ENCODE data around the gene ERCC4.
A peak's percentile ranks its signal among the peaks of the same experiment; 100 is the strongest.

ERCC4 gene

DNA sequence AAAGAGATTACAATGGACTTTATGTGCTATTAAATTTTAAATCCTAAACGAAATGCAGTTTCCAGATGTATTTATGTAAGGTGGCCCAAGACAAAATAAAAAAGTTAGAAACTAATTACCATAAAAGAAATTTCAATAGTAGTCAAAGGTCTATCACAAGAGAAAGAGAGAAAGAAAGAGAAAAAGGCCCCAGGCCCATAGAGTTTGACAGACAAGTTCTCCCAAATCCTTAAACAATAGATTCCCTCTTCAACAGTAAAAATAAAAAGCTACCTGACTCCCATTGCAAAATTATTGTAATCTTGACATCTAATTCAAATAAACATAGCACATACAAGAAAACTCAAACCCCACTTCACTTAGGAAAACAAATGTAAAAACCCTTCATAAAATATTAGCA, 8.6 kb upstream of the ERCC4 start:
- DNase-seq: no peak

DNA sequence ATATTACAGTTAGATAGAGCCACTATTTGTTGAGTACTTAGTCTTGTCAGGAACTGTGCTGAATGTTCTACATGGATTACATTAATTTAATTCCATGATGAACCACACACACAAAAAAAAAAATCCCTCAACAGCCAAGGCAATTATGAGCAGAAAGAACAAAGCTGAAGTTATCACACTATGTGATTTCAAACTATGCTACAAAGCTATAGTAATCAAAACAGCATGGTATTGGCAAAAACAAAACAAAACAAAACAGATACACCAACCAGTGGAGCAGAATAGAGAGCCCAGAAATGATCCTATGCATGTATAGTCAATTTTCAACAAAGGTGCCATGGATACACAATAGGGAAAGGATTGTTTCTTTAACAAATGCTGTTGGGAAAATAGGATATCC, 8.1 kb upstream of the ERCC4 start:
- no peak for DNase-seq

DNA sequence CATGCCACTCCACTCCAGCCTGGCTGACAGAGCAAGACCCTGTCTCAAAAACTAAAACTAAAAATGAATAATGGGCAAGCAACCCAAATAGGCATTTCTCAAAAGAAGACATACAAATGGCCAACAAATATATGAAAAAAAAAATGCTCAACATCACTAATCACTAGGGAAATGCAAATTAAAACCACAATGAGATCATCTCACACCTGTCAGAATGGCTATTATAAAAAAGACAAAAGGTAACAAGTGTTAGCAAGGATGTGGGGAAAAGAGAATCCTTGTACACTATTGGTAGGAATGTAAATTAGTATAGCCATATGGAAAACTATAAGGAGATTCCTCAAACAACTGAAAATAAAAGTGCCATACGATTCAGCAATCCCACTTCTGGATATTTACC, 7.1 kb upstream of the ERCC4 start:
- no peak for DNase-seq

DNA sequence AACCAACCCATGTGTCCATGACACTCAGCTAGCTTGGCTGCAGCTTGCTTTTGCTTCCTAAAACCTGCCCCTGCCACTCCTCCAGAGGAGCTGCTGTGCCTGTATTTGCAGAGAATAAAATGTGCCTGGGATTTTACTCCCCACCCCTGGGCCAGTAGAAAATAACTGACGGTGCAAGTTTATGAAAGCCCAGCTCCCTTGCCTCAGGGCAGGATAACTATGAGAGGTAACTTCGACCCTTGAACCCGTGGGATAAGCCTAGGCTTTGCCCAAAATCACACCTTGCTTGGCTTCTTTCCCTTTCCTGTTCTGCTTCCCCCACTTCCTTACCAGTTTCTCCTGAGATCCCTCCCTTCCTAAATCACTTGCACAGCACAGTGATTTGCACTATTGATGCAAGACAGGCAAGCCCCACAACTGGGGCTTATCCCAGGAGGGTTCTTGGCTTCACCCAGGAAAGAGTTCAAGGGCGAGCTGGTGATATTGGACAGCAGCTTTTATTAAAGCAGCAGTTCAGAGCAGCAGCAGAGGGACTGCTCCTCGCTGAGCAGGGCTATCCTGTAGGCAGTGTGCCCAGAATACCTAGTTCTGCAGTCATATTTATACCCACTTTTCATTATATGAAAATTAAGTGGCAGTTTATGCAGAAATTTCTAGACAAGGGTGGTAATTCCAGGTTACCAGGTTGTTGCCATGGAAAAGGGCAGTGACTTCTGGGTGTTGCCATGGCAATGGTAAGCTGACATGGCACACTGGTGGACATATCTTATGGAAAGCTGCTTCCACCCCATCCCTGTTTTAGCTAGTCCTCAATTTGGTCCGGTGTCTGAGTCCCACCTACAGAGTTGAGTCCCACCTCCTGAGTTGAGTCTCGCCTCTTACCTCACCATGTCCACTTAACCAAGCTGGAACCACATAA, 6.3 kb upstream of the ERCC4 start:
- no peak for DNase-seq

DNA sequence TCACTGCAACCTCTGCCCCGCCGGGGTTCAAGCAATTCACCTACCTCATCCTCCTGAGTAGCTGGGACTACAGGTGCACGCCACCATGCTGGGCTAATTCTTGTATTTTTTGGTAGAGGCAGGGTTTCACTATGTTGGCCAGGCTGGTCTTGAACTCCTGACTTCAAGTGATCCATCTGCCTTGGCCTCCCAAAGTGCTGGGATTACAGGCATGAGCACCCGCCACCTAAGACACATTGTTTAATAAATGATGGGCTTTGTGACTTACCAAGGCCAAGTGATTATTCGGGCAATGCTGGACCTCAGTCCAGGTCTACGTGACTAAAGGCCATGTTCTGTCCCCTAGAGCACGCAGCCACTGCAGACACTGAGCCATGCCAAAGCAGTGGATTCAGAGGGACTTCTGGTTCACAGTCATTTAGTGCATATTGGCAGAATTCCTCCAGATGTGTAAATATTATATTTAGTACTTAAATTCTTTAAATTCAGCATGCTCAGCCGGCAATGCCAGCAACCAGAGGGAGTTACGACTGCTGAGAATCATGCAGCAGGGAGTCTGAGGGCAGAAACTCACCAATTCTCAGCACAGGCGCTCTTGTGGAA, 4.8 kb upstream of the ERCC4 start:
- DNase-seq: no peak

DNA sequence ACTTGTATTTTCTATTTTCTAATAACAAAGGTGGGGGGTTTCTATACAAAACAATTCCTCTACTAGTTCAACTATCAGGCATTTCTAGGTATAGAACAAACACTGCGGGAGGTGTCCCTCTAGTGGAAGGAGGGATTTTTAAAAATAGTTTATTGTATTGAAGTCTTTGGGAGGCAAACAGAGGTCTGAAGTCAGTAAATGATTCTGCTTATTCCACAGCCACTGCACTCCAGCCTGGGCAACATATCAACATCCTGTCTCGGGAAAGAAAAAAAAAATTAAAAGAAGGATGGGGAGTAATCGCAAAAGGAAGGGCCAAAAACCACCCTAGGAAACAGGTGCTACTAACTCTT, 648 bp upstream of the ERCC4 start:
- peak in 3 of 58 donors; percentile 63 to 68 (median 64) for DNase-seq

DNA sequence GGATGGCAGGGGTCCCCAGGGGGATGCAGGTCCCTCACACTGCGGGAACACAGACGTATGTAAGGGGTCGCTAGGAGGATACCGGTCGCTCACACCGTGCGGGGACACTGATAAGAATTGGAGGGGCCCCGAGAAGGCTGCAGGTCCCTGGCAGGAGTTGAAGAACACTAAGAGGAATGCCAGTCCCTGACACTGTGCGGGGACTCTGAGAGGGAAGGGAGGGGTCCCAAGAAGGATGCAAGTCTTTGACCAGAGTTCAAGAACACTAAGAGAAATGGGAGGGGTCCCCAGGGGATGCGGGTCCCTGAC, 510 bp downstream of the ERCC4 start:
- DNase-seq: no peak

DNA sequence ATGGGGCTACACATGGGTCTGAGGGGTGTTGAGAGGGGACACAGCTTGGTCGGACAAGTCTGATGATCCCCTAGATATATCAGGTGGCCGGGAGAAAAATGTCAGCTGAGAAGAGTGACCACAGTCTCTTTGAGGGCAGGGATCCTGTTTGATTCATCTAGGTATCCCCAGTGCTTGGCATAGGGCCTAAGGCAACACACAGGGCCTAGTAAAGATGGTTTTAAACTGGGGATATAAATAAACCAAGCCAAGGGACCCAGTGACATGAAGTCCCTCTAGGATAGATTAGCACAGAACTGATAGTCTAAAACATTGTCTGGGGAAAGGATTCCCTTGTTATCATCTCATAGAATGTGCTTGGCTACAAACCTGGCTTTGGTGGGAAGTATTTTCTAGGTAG, 1.4 kb downstream of the ERCC4 start:
- no peak for DNase-seq

DNA sequence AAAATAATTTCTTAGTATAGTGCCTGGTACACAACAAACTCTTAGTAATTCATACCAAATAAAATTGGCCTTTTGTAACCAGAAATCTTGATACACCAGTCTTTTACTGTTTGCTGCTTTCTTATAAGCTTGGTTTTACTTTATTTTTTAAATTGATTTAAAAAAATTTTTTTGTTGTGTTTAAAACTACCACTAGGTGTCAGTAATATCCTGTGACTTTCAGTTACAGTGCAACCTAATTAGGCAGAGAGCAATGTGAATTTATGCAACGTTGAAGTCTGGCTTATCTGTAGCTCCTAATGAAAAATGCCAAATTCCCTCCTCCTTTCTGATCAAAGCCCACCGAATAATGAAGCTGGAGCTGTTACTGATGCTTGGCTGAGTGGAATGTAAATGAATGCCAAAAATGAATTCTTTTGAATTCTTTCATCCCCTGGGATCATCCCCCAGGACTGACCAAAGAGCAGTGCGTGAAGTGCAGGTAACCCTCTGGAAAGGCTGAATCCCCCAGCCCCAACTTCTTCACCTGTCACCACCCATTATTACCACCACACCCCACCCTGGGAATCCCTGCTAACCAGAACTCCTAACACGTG, 3.8 kb downstream of the ERCC4 start:
- no peak for DNase-seq

DNA sequence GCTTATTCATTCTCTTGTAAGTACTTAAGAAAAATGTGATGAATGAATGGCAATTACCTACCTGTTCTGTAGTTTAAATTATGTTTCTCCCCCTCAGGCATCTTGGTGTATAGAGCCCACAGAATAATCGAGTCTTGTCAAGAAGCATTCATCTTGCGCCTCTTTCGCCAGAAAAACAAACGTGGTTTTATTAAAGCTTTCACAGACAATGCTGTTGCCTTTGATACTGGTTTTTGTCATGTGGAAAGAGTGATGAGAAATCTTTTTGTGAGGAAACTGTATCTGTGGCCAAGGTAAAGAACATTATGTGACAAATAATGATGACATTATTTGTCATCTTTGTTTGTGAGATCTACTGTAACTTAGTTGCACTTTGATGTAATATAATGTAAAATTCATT, 6.5 kb downstream of the ERCC4 start:
- no peak for DNase-seq

DNA sequence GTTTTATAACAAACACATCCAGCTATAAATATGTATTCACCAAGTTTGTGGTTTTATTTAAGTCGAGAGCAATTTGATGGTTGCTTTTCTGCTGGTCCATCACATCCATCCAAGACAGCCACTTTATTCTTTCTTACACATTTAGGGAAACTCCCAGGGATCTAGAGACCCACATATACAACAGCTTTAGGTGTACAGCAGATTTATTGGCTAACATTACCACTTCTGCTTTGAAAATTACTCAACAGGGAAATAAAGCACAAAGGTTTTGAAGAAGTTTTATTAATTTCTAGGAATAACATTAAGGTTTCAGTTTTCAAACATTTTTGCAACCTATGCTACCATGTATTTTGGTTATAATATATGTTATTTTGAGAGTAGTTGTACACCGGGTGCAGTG, 6.9 kb downstream of the ERCC4 start:
- DNase-seq: no peak

DNA sequence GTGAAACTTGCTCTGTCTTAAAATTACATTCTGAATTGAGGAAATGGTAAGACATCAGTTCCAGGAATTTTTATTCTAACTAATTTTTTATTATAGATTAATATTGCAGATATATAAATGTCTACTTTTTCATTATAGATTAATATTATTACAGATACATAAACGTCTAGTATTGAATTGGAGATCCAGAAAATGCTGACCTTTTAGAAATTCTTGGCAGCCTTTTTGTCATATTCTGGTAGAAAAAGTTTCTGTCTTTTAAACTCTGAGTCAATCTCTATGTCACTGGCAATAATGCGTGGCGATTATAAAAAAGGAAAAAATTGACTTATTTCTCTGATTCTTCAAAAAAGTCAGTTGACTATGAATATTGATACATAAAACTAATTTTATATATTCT, 8.7 kb downstream of the ERCC4 start:
- no peak for DNase-seq

DNA sequence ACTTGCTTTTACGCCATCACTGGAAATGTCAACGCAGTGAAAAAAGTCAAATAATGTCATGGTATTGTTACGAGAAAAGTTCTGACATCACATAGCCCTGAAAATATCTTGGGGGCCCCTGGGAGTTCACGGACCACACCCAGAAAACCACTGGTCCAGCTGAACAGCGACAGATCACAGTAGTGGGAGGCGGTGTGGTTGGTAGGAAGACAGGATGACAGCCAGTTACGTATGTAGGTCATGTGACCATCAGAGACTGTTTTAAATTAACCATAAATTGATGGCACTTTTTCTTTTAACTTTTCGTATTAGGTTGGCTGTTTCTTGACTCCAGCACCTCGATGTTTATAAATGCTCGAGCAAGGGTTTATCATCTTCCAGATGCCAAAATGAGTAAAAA, 11.9 kb downstream of the ERCC4 start:
- no peak for DNase-seq

DNA sequence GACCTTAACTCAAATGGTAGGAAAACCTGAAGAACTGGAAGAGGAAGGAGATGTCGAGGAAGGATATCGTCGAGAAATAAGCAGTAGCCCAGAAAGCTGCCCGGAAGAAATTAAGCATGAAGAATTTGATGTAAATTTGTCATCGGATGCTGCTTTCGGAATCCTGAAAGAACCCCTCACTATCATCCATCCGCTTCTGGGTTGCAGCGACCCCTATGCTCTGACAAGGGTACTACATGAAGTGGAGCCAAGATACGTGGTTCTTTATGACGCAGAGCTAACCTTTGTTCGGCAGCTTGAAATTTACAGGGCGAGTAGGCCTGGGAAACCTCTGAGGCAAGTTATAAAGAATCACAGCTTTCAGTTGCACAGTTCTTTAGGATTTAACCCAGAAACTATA, 15.5 kb downstream of the ERCC4 start:
- no peak for DNase-seq

DNA sequence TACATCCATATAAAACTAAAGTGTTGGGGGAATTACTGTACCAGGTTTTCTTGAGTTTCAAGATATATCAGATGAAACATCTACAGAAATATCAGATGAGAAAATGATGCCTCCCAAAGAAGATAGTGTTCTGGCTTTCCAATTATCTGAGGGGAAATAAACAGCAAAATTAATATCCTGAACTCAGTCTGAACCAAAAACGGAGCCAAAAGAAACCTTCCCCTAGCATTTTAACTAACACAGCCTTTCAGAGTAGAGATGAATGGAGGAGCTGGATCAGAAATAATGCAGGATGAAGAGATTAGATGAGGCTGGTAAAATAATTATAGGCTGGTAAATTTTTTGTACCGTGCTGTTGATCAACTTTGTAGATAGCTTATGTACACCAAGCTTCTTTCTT, 16.2 kb downstream of the ERCC4 start:
- DNase-seq: no peak

DNA sequence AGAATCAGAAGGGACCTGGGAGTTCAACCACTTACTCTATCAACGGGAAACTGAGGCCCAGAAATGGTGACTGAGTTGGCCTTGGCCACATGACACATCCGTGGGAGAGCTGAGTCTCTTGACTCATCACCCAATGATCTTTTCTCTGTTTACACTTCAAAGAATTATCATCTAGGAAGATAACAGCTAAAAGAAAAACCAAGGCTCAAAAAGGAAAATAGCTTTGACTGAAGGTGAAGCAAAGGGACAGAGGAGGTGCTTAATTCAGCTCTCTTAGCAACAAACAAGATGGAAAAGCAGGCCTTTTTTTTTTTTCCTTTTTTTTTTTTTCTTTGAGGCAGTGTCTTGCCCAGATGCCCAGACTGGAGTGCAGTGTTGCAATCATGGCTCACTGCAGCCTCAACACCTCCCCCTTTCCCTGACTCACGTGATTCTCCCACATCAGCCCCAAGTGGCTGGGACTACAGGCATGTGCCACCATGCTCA, 16.7 kb downstream of the ERCC4 start:
- peak in 5 of 58 donors; percentile 5 to 22 (median 13) for DNase-seq

DNA sequence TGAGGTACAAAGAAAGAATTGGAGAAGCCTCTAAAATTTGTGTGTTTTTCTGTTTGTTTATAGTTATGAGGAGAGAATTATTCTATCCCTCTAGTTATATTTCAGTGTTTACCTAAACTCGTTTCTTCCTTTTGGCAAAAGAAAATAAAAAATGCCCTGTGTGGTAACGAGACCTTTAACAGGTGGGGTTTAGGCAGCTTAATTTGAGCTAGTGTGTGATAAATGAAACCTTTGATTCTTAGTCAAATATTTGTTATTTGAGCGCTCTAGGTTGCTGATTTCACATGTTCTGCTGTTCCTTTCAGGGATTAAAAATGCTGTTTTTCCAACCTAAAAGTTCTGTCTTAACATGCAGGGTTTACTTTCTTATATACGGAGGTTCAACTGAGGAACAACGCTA, 17.5 kb downstream of the ERCC4 start:
- no peak for DNase-seq

DNA sequence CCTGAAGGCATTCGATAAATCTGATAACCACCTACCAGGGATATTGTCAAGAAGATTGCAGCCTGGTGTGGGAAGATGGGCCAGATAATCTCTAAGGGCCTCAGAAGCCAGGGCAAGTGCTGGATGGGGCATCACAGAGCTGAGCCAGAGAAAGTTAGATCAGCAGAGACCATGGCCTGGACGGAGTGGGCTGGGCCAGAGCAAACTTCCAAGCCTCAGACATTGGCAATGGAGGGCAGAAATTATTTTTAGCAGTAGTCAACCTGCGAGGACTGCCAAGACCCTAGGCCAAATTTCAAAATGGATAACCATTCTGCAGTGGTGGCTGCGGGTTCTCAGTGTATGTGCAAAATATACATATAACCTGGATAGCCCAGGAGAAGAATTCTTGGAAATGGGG, 18.5 kb downstream of the ERCC4 start:
- DNase-seq: no peak

DNA sequence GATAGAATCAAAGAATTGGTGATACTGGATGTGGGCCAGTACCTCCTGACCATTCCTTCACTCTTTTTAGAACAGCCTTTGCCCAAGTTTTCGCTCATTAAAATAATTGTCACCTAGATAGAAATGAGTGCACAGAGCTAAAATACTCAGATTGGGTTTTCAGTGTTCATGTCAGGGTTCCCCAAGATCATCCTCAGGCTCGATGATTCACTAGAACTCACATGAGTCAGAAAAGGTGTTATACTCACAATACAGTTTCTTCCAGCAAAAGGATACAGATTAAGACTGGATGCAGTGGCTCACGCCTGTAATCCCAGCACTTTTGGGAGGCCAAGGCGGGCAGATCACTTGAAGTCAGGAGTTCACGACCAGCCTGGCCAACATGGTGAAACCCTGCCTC, 19.9 kb downstream of the ERCC4 start:
- DNase-seq: no peak

DNA sequence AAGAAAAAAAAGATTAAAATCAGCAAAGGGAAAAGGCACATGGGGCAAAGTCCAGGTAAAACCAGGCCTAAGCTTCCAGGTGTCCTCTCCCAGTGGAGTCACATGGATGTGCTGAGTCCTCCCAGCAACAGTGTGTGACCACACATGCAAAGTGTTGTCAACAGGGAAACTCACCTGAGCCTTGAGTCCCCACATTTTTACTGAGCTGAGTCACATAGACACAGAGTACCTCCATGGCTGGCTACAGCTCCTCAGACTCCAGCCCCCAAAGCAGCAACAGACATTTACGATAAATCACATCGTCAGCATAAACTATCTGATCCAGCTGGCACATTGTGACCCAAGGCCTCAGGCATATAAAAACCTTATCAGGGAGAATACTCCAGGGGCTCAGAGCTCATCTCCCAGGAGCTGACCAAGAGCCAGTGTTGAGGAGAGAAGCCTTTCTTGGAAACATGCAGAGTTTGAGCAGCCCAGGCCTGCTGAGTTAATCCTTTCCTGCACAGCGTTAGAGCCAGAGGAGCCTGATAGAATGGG, 20.5 kb downstream of the ERCC4 start:
- no peak for DNase-seq

DNA sequence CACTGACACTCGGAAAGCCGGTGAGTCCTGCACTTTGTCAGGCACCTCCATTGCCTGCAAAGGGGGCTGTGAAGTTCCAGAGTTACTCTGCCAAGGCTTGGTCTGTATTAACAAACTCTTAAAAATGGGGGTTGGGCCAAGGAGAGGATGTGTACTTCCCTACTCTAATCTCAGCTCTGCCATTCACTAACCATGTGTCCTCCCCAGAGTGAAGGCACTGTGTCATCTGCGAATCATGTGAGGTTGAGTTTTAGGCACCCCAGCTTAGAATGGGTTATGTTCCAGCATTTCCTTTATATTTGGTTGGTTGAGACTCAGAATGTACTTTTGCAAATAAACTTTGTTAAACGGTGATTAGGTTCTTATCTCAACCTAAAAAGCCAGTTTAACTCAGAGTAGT, 24.9 kb downstream of the ERCC4 start:
- no peak for DNase-seq

DNA sequence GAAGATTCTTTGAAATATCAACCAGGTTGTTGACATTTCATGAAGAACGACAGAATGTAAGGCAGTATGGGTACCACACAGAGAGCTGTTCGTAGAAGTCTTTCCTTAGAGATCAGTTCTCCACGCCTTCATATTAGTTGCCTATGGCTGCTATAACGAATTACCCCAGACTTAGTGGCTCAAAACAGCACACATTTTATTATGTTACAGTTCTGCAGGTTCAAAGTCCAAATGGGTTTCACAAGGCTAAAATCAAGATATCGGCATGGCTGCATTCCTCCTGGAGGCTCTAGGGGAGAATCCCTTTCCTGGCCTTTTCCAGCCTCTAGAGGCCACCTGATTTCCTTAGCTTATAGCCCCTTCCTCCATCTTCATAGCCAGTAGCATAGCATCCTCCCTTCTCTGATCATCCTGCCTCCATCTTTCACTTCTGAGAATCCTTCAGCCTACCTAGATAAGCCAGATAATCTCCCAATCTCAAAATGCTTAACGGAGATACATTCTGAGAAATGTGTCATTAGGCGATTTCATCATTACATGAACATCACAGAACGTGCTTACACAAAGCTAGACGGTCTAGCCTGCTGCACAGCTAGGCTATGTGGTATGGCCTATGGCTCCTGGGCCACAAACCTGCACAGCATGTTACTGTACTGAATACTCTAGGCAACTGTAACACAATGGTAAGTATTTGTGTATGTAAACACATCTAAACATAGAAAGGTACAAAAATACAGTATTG, 26.0 kb downstream of the ERCC4 start:
- no peak for DNase-seq
